RWPE1 (cell line): ENCODE measurements around the gene LRCOL1.

Experiments used
- CTCF ChIA-PET: fragments of 350-600 bp; sonication (Branson Sonifier 250); formaldehyde crosslinking; extraction: SDS; loops from one replicate; lab custom pipeline; 2021; lab: Yijun Ruan, JAX
- POLR2A ChIA-PET: fragments of 400-600 bp; formaldehyde crosslinking; extraction: SDS; loops from one replicate; lab custom pipeline; 2020; ENCODE audit warnings: antibody characterized with exemption; ENCODE audit not compliant: low non-redundant PET; lab: Yijun Ruan, JAX
- DNase-seq: peaks from one replicate; pipeline ENCODE4 v3.0.0; 2012; ENCODE audit warnings: low spot score
- H3K27ac ChIP-seq: fragments of 450-650 bp; 2 replicates; pipeline ENCODE4 v1.5.1; 2017
- CTCF ChIP-seq: fragments of 450-650 bp; conservative IDR thresholded peaks from 2 replicates; pipeline ENCODE4 v1.5.1; 2017; ENCODE audit warnings: low read depth, mild to moderate bottlenecking

Gene LRCOL1

GRCh38 chr12:132581348-132582057 lies 28.9 kb downstream of the LRCOL1 start:
- no peak for DNase-seq
- ChIA-PET CTCF (interaction anchor here (0.7 kb wide), 1 partner anchor 77 kb away, joined by 3 read pairs; no protein-coding TSS in a partner anchor), POLR2A (no interaction called here)
- TF ChIP-seq CTCF = no peak
- no peak overlapping the region for H3K27ac ChIP-seq

DNA sequence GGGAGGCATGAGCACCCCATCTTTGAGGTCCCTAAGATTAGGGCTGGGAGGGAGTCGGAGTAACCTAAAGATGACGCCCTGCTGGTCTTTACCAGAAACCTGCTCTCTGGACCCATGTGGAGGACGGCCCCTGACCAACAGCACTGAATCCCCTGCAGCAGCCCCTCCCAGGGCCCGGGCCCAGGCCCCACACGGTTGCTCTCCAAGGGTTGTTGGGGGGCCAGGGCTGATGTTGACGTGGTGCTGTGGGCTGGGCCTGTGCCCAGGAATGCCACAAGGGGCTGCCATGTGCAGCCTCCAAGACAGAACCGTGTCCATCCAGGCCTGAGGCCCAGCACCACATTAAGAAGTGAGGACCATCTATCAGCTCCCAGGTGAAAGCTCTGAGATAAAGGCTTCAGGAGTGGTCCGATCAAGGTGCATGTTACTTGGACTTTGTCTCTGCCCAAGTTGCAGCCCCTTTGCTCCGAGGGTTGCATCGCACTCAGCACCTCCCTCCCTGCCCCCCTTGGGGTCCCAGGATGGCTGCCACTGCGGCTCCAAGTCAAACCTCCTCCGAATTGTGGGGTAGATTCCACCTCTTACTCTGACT lies 29.6 kb downstream of the LRCOL1 start:
- no peak for TF ChIP-seq CTCF
- no peak for DNase-seq
- no peak overlapping the region for H3K27ac ChIP-seq
- POLR2A ChIA-PET = no interaction called here
- CTCF ChIA-PET = interaction anchor here (0.6 to 0.7 kb wide), 2 partner anchors 19 to 167 kb away, joined by 3 read pairs; no protein-coding TSS in a partner anchor

DNA sequence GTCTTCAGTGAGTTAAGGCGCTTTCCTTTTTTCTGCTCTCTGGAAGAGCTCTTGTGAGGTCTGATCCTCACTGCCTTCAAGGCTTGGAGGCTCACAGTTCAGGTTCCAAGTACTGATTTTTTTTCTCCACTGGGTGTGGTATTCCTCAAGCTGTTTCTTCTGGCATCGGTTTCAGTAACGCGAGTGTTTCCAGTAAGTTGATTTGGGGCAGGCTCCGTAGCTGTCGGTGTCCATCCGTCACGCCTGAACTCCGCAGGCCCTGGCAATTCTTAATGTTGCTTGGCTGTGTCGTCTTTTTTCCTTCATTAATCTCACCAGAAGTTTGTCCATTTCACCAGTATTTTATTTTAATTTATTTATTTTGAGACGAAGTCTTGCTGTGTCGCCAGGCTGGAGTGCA lies 30.6 kb downstream of the LRCOL1 start:
- no peak for DNase-seq
- no peak for TF ChIP-seq CTCF
- CTCF ChIA-PET = no interaction called here
- POLR2A ChIA-PET = interaction anchor here (0.6 kb wide), 3 partner anchors 11 to 150 kb away, joined by 3 read pairs; no protein-coding TSS in a partner anchor
- H3K27ac ChIP-seq = no peak overlapping the region; the same call in 1 of the 2 replicates

DNA sequence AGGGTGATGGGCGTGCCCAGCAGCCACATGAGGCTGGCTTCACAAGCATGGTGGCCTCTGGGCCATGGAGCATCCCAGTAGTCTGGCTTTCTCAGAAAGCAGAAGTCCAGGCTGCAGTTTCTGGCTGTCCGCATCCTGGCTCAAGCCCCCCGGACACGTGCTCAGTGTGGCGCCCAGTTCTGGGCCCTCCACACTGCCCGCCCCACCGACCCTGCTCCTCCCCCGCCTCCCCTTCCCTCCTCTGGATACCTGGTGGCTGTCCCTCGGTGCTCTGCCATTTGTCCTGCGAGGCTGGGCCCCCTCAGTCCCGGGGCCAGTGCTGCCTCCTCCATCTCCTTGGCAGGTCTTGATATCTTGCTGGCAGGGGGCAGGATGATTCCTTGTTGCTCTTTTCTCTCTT lies 31.6 kb downstream of the LRCOL1 start:
- POLR2A ChIA-PET = no interaction called here
- no peak for TF ChIP-seq CTCF
- CTCF ChIA-PET = interaction anchor here (0.6 kb wide), 1 partner anchor 191 kb away, joined by 3 read pairs; no protein-coding TSS in a partner anchor
- H3K27ac ChIP-seq = no peak overlapping the region
- no peak for DNase-seq

GRCh38 chr12:132578118-132578517 lies 32.3 kb downstream of the LRCOL1 start:
- H3K27ac ChIP-seq = no peak overlapping the region
- ChIA-PET POLR2A (no interaction called here), CTCF (no interaction called here)
- TF ChIP-seq CTCF = no peak
- DNase-seq = no peak

DNA sequence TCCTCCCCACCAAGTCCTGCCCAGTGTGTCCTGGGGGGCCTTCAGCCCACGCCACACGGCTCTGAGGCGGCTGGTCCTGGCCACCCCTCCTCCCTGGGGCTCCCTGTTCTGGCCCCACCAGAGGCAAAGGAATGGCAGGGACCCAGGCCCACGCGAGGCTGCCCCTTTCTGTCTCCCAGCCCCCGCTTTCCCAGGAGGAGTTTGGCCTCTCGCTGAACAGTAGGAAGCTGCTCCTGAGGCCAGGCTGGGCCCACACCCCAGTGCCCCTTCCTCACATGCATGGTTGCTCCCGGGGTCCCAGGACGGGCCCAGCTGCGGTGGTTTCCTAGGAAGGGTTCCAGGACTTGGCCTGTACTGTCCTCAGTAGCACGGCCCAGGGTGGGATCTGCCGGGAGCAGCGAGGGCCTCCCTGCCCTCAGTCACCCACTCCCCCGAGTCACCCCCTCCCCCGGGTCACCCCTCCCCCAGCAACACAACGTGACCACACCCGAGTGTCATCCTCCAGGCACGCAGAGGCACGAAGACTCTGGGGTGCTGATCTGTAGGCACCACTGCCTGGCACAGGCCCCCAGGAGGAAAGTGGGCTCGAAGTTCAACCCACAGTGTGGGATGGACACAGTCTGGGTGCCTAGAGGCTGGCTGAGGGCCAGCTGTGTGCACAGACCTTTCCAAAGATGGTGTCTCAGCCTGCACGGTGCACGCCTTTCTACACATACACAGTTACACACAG lies 33.0 kb downstream of the LRCOL1 start:
- ChIA-PET CTCF (no interaction called here), POLR2A (no interaction called here)
- TF ChIP-seq CTCF = no peak
- DNase-seq = no peak
- 0 out of 2 replicates have a peak overlapping the region, but pooled peaks have one; percentile 5 for H3K27ac ChIP-seq
